Suprapubic skin (tissue), 4 donors: ENCODE data around the gene GRWD1. TPM values are rescaled to one million over a fixed set of nuclear protein-coding genes. Genes with fewer than 3 reads are reported as not detected.
A peak's percentile ranks its signal among the peaks of the same experiment; 100 is the strongest.

Experiments
- DNase-seq, 2 donors: peaks; one replicate each; pipeline ENCODE4 v3.0.0-alpha.2; 2019; ENCODE audit warnings: low spot score in 2 of 2
- H3K27ac ChIP-seq: fragments of 200-600 bp; sonication (generic); one replicate; pipeline ENCODE4 v1.5.1; 2019
- H3K27me3 ChIP-seq: fragments of 200-600 bp; sonication (generic); one replicate; pipeline ENCODE4 v1.5.1; 2019
- H3K36me3 ChIP-seq: fragments of 200-600 bp; sonication (generic); one replicate; pipeline ENCODE4 v1.5.1; 2019
- H3K4me1 ChIP-seq: fragments of 200-600 bp; sonication (generic); one replicate; pipeline ENCODE4 v1.5.1; 2019
- H3K4me3 ChIP-seq: fragments of 200-600 bp; sonication (generic); one replicate; pipeline ENCODE4 v1.5.1; 2019; ENCODE audit warnings: mild to moderate bottlenecking
- H3K9me3 ChIP-seq: fragments of 200-600 bp; sonication (generic); one replicate; pipeline ENCODE4 v1.5.1; 2019
- CTCF ChIP-seq, 2 donors: fragments of 200-600 bp in 1 of 2; fragments of 450-650 bp in 1 of 2; sonication (generic) in 1 of 2; IDR thresholded peaks; one replicate each; pipeline ENCODE4 v1.5.1; 2016 to 2019; ENCODE audit warnings: antibody characterized with exemption in 2 of 2, mild to moderate bottlenecking in 1 of 2, moderate library complexity in 1 of 2
- EP300 ChIP-seq: sonication (generic); formaldehyde crosslinking; IDR thresholded peaks from one replicate; pipeline ENCODE4 v1.6.1; 2017; ENCODE audit warnings: antibody characterized with exemption
- POLR2A ChIP-seq, 2 donors: fragments of 450-650 bp; IDR thresholded peaks; one replicate each; pipeline ENCODE4 v1.6.1; 2017; ENCODE audit warnings: antibody characterized with exemption in 2 of 2, mild to moderate bottlenecking in 2 of 2, moderate library complexity in 2 of 2
- POLR2AphosphoS5 ChIP-seq, 3 donors: sonication (generic); formaldehyde crosslinking; IDR thresholded peaks; one replicate each; pipeline ENCODE4 v1.6.1; 2017; ENCODE audit warnings: antibody characterized with exemption in 3 of 3
- WGBS: methylation state at CpG from one replicate; pipeline ENCODE4 v1.1.5; 2018; 5-methylcytosine and 5-hydroxymethylcytosine counted together
- total RNA-seq, 4 donors: library from RNA; depleted of rRNA; stranded (reverse); fragments of >200 nt; gene quantifications; one replicate each; pipeline ENCODE4 v1.1.0, GENCODE V29; 2016

The GRWD1 gene
- total RNA-seq, 4 donors from 2014 or later = 24.5 to 53.4 (median 40.1) TPM

- no peak for TF ChIP-seq POLR2A (IDR thresholded peaks at IDR 0.05)
- no peak for DNase-seq
- Histone ChIP-seq H3K36me3 (no peaks in the 10 kb centered on the region), H3K9me3 (no peaks in the 10 kb centered on the region), H3K4me1 (peaks cover 19% of the 10 kb centered on the region), H3K4me3 (no peak overlapping the region), H3K27ac (no peak overlapping the region), H3K27me3 (no peaks in the 10 kb centered on the region)
- 90% methylated on average over 7 of the region's 7 CpGs for WGBS
Measured at GRCh38 chr19:48417421-48417820, 28.4 kb upstream of the GRWD1 start.

GRCh38 chr19:48418317-48419064 lies 27.3 kb upstream of the GRWD1 start:
- WGBS = 83% methylated on average over 6 of the region's 6 CpGs
- TF ChIP-seq POLR2AphosphoS5 (IDR thresholded peaks at IDR 0.05) (no peak), EP300 (no peak), POLR2A (IDR thresholded peaks at IDR 0.05) (no peak), CTCF (IDR thresholded peaks at IDR 0.05) (no peak)
- H3K9me3 ChIP-seq = no peaks in the 10 kb centered on the region
- no peak overlapping the region for H3K27ac ChIP-seq
- H3K36me3 ChIP-seq = no peaks in the 10 kb centered on the region
- H3K27me3 ChIP-seq = no peaks in the 10 kb centered on the region
- H3K4me1 ChIP-seq = peaks cover 19% of the 10 kb centered on the region
- H3K4me3 ChIP-seq = no peak overlapping the region
- DNase-seq = no peak

GRCh38 chr19:48419158-48419920 lies 26.4 kb upstream of the GRWD1 start:
- no peak for TF ChIP-seq POLR2A (IDR thresholded peaks at IDR 0.05)
- TF ChIP-seq POLR2AphosphoS5 (IDR thresholded peaks at IDR 0.05) = no peak
- no peak for TF ChIP-seq CTCF (IDR thresholded peaks at IDR 0.05)
- no peak for TF ChIP-seq EP300
- Histone ChIP-seq H3K4me3 (no peak overlapping the region), H3K27me3 (no peaks in the 10 kb centered on the region), H3K36me3 (no peaks in the 10 kb centered on the region), H3K4me1 (peaks cover 19% of the 10 kb centered on the region), H3K9me3 (no peaks in the 10 kb centered on the region), H3K27ac (no peak overlapping the region)
- 88% methylated on average over 30 of the region's 31 CpGs for WGBS
- no peak for DNase-seq

- H3K27me3 ChIP-seq = no peaks in the 10 kb centered on the region
- H3K36me3 ChIP-seq = no peaks in the 10 kb centered on the region
- H3K4me1 ChIP-seq = peaks cover 4% of the 10 kb centered on the region
- no peak overlapping the region for H3K4me3 ChIP-seq
- no peak overlapping the region for H3K27ac ChIP-seq
- WGBS = 60% methylated on average over 6 of the region's 16 CpGs
- no peak for TF ChIP-seq CTCF (IDR thresholded peaks at IDR 0.05)
- TF ChIP-seq POLR2AphosphoS5 (IDR thresholded peaks at IDR 0.05) = peak in 1 of 3 donors; percentile 31
- no peak for TF ChIP-seq POLR2A (IDR thresholded peaks at IDR 0.05)
- no peak for TF ChIP-seq EP300
- no peaks in the 10 kb centered on the region for H3K9me3 ChIP-seq
- peak in 1 of 2 donors; percentile 83 for DNase-seq
Measured at GRCh38 chr19:48421548-48421947, 24.2 kb upstream of the GRWD1 start.

GRCh38 chr19:48424694-48425219 lies 21.0 kb upstream of the GRWD1 start:
- DNase-seq = no peak
- Histone ChIP-seq H3K27me3 (no peaks in the 10 kb centered on the region), H3K36me3 (no peaks in the 10 kb centered on the region), H3K27ac (no peak overlapping the region), H3K9me3 (no peaks in the 10 kb centered on the region), H3K4me3 (no peak overlapping the region), H3K4me1 (peaks cover 4% of the 10 kb centered on the region)
- WGBS = 54% methylated on average over 8 of the region's 8 CpGs
- no peak for TF ChIP-seq CTCF (IDR thresholded peaks at IDR 0.05)
- no peak for TF ChIP-seq EP300
- no peak for TF ChIP-seq POLR2A (IDR thresholded peaks at IDR 0.05)
- no peak for TF ChIP-seq POLR2AphosphoS5 (IDR thresholded peaks at IDR 0.05)
